Vagina (tissue), 2 donors: ENCODE measurements around the gene STX17. TPM values are rescaled to one million over a fixed set of nuclear protein-coding genes. Genes with fewer than 3 reads are reported as not detected.

Source experiments
- DNase-seq, 2 donors: peaks; one replicate each; pipeline ENCODE4 v3.0.0-alpha.2; 2017; ENCODE audit errors: extremely low spot score in 2 of 2
- H3K27ac ChIP-seq: fragments of 200-600 bp; sonication (generic); one replicate; pipeline ENCODE4 v1.5.1; 2019
- H3K27me3 ChIP-seq: fragments of 200-600 bp; sonication (generic); one replicate; pipeline ENCODE4 v1.5.1; 2019
- H3K36me3 ChIP-seq, 2 donors: fragments of 200-600 bp; sonication (generic); one replicate each; pipeline ENCODE4 v1.5.1; 2017 to 2019
- H3K4me1 ChIP-seq: fragments of 200-600 bp; sonication (generic); one replicate; pipeline ENCODE4 v1.5.1; 2019
- H3K4me3 ChIP-seq, 2 donors: fragments of 200-600 bp; sonication (generic); 1 replicate in 1 of 2; 2 replicates in 1 of 2; pipeline ENCODE4 v1.5.1; 2016 to 2019
- H3K9me3 ChIP-seq: fragments of 200-600 bp; sonication (generic); one replicate; pipeline ENCODE4 v1.5.1; 2019
- POLR2A ChIP-seq, 2 donors: fragments of 450-650 bp; IDR thresholded peaks; one replicate each; pipeline ENCODE4 v1.6.1; 2017; ENCODE audit warnings: antibody characterized with exemption in 2 of 2, mild to moderate bottlenecking in 2 of 2, moderate library complexity in 2 of 2
- POLR2AphosphoS5 ChIP-seq, 2 donors: sonication (generic); formaldehyde crosslinking; IDR thresholded peaks; one replicate each; pipeline ENCODE4 v1.9.0; 2017; ENCODE audit warnings: antibody characterized with exemption in 2 of 2, mild to moderate bottlenecking in 2 of 2, low read depth in 1 of 2; ENCODE audit not compliant: insufficient read depth in 1 of 2
- intact Hi-C: fragments of 100-400 bp; cut with DNase I; formaldehyde crosslinking; loops from one replicate; pipeline ENCODE4 v1.15.1; 2023
- total RNA-seq: library from RNA; depleted of rRNA; stranded (reverse); fragments of >200 nt; gene quantifications from one replicate; pipeline ENCODE4 v1.2.3, GENCODE V29; 2016
- TF ChIP-seq, protein P1 (sequence below), 3 experiments: fragments of 450-650 bp in 2 of 3; fragments of 200-600 bp in 1 of 3; sonication (generic) in 1 of 3; IDR thresholded peaks; one replicate each; pipeline ENCODE4 v1.5.1; 2017 to 2019; ENCODE audit warnings: antibody characterized with exemption in 3 of 3, mild to moderate bottlenecking in 2 of 3, moderate library complexity in 2 of 3

STX17 gene
- total RNA-seq, 1 donor from 2014 or later, result 55.7 TPM

- Histone ChIP-seq H3K4me3 (no peak overlapping the region), H3K9me3 (no peaks in the 10 kb centered on the region), H3K4me1 (no peaks in the 10 kb centered on the region), H3K36me3 (peaks cover 0 to 36% of the 10 kb centered on the region in 2 donors), H3K27me3 (no peaks in the 10 kb centered on the region), H3K27ac (no peak overlapping the region)
- no peak for DNase-seq
- intact Hi-C loops, result no loop called here
- TF ChIP-seq, protein P1, sequence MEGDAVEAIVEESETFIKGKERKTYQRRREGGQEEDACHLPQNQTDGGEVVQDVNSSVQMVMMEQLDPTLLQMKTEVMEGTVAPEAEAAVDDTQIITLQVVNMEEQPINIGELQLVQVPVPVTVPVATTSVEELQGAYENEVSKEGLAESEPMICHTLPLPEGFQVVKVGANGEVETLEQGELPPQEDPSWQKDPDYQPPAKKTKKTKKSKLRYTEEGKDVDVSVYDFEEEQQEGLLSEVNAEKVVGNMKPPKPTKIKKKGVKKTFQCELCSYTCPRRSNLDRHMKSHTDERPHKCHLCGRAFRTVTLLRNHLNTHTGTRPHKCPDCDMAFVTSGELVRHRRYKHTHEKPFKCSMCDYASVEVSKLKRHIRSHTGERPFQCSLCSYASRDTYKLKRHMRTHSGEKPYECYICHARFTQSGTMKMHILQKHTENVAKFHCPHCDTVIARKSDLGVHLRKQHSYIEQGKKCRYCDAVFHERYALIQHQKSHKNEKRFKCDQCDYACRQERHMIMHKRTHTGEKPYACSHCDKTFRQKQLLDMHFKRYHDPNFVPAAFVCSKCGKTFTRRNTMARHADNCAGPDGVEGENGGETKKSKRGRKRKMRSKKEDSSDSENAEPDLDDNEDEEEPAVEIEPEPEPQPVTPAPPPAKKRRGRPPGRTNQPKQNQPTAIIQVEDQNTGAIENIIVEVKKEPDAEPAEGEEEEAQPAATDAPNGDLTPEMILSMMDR (IDR thresholded peaks at IDR 0.05), result no peak
- TF ChIP-seq POLR2AphosphoS5 (IDR thresholded peaks at IDR 0.05; ENCODE audit: insufficient read depth in 1 of 2, low read depth in 1 of 2) (no peak), POLR2A (IDR thresholded peaks at IDR 0.05) (no peak)
Measured at GRCh38 chr9:99964336-99964735, 57.9 kb downstream of the STX17 start.

GRCh38 chr9:99966001-99966400, 59.5 kb downstream of the STX17 start:
- intact Hi-C loops, result no loop called here
- Histone ChIP-seq H3K9me3 (no peaks in the 10 kb centered on the region), H3K27ac (no peak overlapping the region), H3K4me3 (no peak overlapping the region), H3K36me3 (peaks cover 0 to 29% of the 10 kb centered on the region in 2 donors), H3K4me1 (no peaks in the 10 kb centered on the region), H3K27me3 (no peaks in the 10 kb centered on the region)
- no peak for DNase-seq
- TF ChIP-seq POLR2AphosphoS5 (IDR thresholded peaks at IDR 0.05; ENCODE audit: insufficient read depth in 1 of 2, low read depth in 1 of 2), result no peak
- TF ChIP-seq, protein P1 (IDR thresholded peaks at IDR 0.05), result no peak
- no peak for TF ChIP-seq POLR2A (IDR thresholded peaks at IDR 0.05)

- DNase-seq, result no peak
- TF ChIP-seq POLR2A (IDR thresholded peaks at IDR 0.05) (no peak), POLR2AphosphoS5 (IDR thresholded peaks at IDR 0.05; ENCODE audit: insufficient read depth in 1 of 2, low read depth in 1 of 2) (no peak)
- TF ChIP-seq, protein P1 (IDR thresholded peaks at IDR 0.05), result no peak
- Histone ChIP-seq H3K4me1 (no peaks in the 10 kb centered on the region), H3K27ac (no peak overlapping the region), H3K9me3 (no peaks in the 10 kb centered on the region), H3K4me3 (no peak overlapping the region), H3K36me3 (peaks cover 0 to 25% of the 10 kb centered on the region in 2 donors), H3K27me3 (no peaks in the 10 kb centered on the region)
- intact Hi-C loops, result no loop called here
Measured at GRCh38 chr9:99966716-99967115, 60.3 kb downstream of the STX17 start.

GRCh38 chr9:99967457-99967856, 61.0 kb downstream of the STX17 start:
- Histone ChIP-seq H3K36me3 (peaks cover 0 to 25% of the 10 kb centered on the region in 2 donors), H3K9me3 (no peaks in the 10 kb centered on the region), H3K4me3 (no peak overlapping the region), H3K27me3 (no peaks in the 10 kb centered on the region), H3K27ac (no peak overlapping the region), H3K4me1 (no peaks in the 10 kb centered on the region)
- intact Hi-C loops, result no loop called here
- DNase-seq, result no peak
- TF ChIP-seq POLR2A (IDR thresholded peaks at IDR 0.05) (no peak), POLR2AphosphoS5 (IDR thresholded peaks at IDR 0.05; ENCODE audit: insufficient read depth in 1 of 2, low read depth in 1 of 2) (no peak)
- TF ChIP-seq, protein P1 (IDR thresholded peaks at IDR 0.05), result no peak

DNA sequence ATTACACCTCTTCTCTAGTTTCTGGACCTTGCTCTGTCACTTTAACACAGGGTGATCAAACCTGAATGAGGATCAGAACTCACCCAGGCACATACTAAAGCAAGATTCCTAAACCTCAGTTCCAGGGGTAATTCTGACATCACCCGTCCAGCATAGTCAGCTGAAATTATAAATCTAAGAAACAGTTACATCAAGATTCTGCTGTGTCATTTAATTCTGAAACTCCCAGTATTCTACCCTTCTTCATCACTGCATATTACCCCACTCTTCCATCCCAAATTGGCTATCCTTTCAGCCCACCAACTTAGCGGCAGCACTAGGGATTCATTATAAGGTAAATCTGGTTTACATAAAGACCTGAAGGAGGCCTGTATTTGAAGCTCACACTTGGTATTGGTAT, 64.0 kb downstream of the STX17 start:
- intact Hi-C loops, result no loop called here
- H3K27ac ChIP-seq, result no peak overlapping the region
- H3K4me3 ChIP-seq, result no peak overlapping the region
- no peak for DNase-seq
- TF ChIP-seq, protein P1 (IDR thresholded peaks at IDR 0.05), result no peak
- TF ChIP-seq POLR2A (IDR thresholded peaks at IDR 0.05) (no peak), POLR2AphosphoS5 (IDR thresholded peaks at IDR 0.05; ENCODE audit: insufficient read depth in 1 of 2, low read depth in 1 of 2) (no peak)
- no peaks in the 10 kb centered on the region for H3K4me1 ChIP-seq
- no peaks in the 10 kb centered on the region for H3K27me3 ChIP-seq
- H3K36me3 ChIP-seq, result peaks cover 0 to 25% of the 10 kb centered on the region in 2 donors
- no peaks in the 10 kb centered on the region for H3K9me3 ChIP-seq
